NT2/D1 (cell line): ENCODE measurements around the gene CACNB3.

ENCODE experiments used
- SUZ12 ChIP-seq: IDR thresholded peaks from 2 replicates; pipeline ENCODE4 v1.6.1; 2011; ENCODE audit not compliant: insufficient read length, insufficient read depth; ENCODE audit errors: extremely low read depth
- YY1 ChIP-seq: IDR thresholded peaks from 2 replicates; pipeline ENCODE4 v1.6.1; 2011; ENCODE audit not compliant: insufficient read length, insufficient read depth

- TF ChIP-seq YY1, result no peak
- TF ChIP-seq SUZ12, result no peak
Measured at GRCh38 chr12:48873096-48873495, 54.8 kb downstream of the CACNB3 start.
